ENCODE data around the gene KIF3A. TPM values are rescaled to one million over a fixed set of nuclear protein-coding genes. Genes with fewer than 3 reads are reported as not detected.
"Not testable (repeated sequence)": the region's sequence is repeated elsewhere in the genome, so short reads cannot be mapped to it uniquely, and the experiment has no call there.

Gene KIF3A
- total RNA-seq, 1 donor from 2014 or later = 33.6 TPM

- TF ChIP-seq, protein P1, sequence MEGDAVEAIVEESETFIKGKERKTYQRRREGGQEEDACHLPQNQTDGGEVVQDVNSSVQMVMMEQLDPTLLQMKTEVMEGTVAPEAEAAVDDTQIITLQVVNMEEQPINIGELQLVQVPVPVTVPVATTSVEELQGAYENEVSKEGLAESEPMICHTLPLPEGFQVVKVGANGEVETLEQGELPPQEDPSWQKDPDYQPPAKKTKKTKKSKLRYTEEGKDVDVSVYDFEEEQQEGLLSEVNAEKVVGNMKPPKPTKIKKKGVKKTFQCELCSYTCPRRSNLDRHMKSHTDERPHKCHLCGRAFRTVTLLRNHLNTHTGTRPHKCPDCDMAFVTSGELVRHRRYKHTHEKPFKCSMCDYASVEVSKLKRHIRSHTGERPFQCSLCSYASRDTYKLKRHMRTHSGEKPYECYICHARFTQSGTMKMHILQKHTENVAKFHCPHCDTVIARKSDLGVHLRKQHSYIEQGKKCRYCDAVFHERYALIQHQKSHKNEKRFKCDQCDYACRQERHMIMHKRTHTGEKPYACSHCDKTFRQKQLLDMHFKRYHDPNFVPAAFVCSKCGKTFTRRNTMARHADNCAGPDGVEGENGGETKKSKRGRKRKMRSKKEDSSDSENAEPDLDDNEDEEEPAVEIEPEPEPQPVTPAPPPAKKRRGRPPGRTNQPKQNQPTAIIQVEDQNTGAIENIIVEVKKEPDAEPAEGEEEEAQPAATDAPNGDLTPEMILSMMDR (IDR thresholded peaks at IDR 0.05; ENCODE audit: unreplicated experiment) = no peak
- Mint-ChIP-seq H3K4me1 (ENCODE audit: low read depth) (peaks cover 6% of the 10 kb centered on the region), H3K27me3 (no peaks in the 10 kb centered on the region), H3K4me3 (ENCODE audit: low read depth) (no peak overlapping the region), H3K9me3 (ENCODE audit: low read depth) (no peaks in the 10 kb centered on the region), H3K36me3 (ENCODE audit: insufficient read depth) (peaks cover 23% of the 10 kb centered on the region), H3K27ac (no peak overlapping the region)
- DNase-seq (ENCODE audit: low spot score, unreplicated experiment) = no peak
These were observed 32.5 kb downstream of the KIF3A start for GRCh38 chr5:132704875-132705274.

DNA sequence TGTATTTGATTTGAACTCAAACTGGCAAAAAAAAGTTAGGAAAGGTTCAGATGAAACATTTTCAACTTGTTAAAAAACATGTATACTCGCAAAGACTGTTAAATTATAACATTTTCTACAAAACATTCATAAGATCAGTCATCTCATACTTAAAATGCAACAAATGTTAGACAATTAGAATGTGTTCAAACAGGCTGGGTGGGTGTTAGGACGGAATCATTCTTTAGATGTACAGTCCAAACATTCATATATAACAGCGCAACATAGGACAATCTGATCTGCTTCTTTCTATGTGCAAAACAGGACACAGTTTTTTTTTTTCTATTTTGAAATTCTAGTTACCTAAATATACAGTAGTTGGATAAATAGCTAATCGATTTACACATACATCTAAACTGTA, 41.4 kb downstream of the KIF3A start:
- H3K4me1 Mint-ChIP-seq (ENCODE audit: low read depth) = peaks cover 7% of the 10 kb centered on the region
- TF ChIP-seq, protein P1 (IDR thresholded peaks at IDR 0.05; ENCODE audit: unreplicated experiment) = no peak
- peaks cover 3% of the 10 kb centered on the region for H3K9me3 Mint-ChIP-seq (ENCODE audit: low read depth)
- H3K27ac Mint-ChIP-seq = no peak overlapping the region
- no peak for DNase-seq (ENCODE audit: low spot score, unreplicated experiment)
- H3K27me3 Mint-ChIP-seq = no peaks in the 10 kb centered on the region
- H3K36me3 Mint-ChIP-seq (ENCODE audit: insufficient read depth) = peaks cover 26% of the 10 kb centered on the region
- no peak overlapping the region for H3K4me3 Mint-ChIP-seq (ENCODE audit: low read depth)

DNA sequence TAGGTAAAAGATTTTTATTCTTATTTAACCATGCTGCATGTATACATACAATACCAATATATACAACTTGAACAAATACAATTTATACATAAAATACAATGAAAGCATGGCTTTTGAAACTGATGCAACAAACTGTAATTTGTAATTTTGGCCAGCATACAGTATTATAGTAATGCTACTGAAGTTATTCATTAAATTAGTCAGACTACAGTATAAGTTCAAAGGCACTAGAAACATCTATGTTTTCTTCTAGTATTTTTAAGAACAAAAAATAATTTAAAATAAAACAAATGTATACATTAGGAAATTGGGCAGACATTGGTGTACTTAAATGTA, 44.7 kb downstream of the KIF3A start:
- H3K4me1 Mint-ChIP-seq (ENCODE audit: low read depth) = no peaks in the 10 kb centered on the region
- DNase-seq (ENCODE audit: low spot score, unreplicated experiment) = no peak
- no peaks in the 10 kb centered on the region for H3K27me3 Mint-ChIP-seq
- H3K27ac Mint-ChIP-seq = no peak overlapping the region
- TF ChIP-seq, protein P1 (IDR thresholded peaks at IDR 0.05; ENCODE audit: unreplicated experiment) = no peak
- peaks cover 3% of the 10 kb centered on the region for H3K9me3 Mint-ChIP-seq (ENCODE audit: low read depth)
- peaks cover 6% of the 10 kb centered on the region for H3K36me3 Mint-ChIP-seq (ENCODE audit: insufficient read depth)
- no peak overlapping the region for H3K4me3 Mint-ChIP-seq (ENCODE audit: low read depth)

GRCh38 chr5:132691755-132692631, 45.4 kb downstream of the KIF3A start:
- H3K27me3 Mint-ChIP-seq; H3K4me3 Mint-ChIP-seq (ENCODE audit: low read depth); DNase-seq (ENCODE audit: low spot score, unreplicated experiment); H3K36me3 Mint-ChIP-seq (ENCODE audit: insufficient read depth); H3K27ac Mint-ChIP-seq; H3K4me1 Mint-ChIP-seq (ENCODE audit: low read depth); H3K9me3 Mint-ChIP-seq (ENCODE audit: low read depth): not testable (repeated sequence)

DNA sequence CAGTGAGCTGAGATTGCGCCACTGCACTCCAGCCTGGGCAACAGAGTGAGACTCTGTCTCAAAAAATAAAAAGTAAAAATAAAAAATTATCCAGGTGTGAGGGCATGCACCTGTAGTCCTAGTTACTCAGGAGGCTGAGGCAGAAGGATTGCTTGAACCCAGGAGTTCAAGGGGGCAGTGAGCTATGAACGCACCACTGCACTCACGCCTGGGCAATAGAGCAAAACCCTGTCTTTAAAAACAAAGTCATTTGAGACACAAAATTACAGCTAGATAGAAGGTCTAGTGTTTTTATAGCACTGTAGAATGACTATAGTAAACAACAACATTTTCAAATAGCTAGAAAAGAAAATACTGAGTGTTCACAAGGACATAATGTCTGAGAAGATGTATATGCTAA, 47.2 kb downstream of the KIF3A start:
- Mint-ChIP-seq H3K9me3 (ENCODE audit: low read depth) (peaks cover 3% of the 10 kb centered on the region), H3K4me3 (ENCODE audit: low read depth) (no peak overlapping the region), H3K4me1 (ENCODE audit: low read depth) (no peaks in the 10 kb centered on the region), H3K36me3 (ENCODE audit: insufficient read depth) (peaks cover 4% of the 10 kb centered on the region), H3K27ac (no peak overlapping the region), H3K27me3 (no peaks in the 10 kb centered on the region)
- no peak for DNase-seq (ENCODE audit: low spot score, unreplicated experiment)
- TF ChIP-seq, protein P1 (IDR thresholded peaks at IDR 0.05; ENCODE audit: unreplicated experiment) = no peak

DNA sequence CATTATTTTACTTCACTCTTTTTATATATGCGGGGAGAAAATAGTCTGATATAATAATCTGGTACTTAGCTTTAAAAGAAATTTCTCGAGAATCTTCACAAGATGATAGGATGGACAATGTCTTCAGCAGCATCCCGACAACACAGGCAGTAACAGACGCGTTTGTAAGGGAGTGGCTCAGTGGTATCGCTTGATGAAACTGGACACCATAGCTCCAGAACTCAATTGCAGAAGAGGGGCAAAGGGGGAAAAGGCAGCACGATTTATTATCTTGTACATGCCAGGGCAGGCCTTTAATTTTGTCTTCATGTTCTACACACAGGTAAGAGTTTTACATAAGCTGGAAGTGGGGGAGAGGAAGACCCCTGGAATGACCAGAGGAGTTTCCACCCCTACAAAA, 47.8 kb downstream of the KIF3A start:
- Mint-ChIP-seq H3K9me3 (ENCODE audit: low read depth) (peaks cover 3% of the 10 kb centered on the region), H3K27ac (no peak overlapping the region), H3K4me1 (ENCODE audit: low read depth) (no peaks in the 10 kb centered on the region)

More for the DNA sequence above, 47.8 kb downstream of the KIF3A start:
- DNase-seq (ENCODE audit: low spot score, unreplicated experiment) = no peak
- Mint-ChIP-seq H3K4me3 (ENCODE audit: low read depth) (no peak overlapping the region), H3K27me3 (no peaks in the 10 kb centered on the region), H3K36me3 (ENCODE audit: insufficient read depth) (peaks cover 4% of the 10 kb centered on the region)
- TF ChIP-seq, protein P1 (IDR thresholded peaks at IDR 0.05; ENCODE audit: unreplicated experiment) = no peak

Measured in progenitor cell of endocrine pancreas (in vitro differentiated cells).